HEK293 (cell line): ENCODE results near the gene RPL26.

Experiments used
- FEZF1 ChIP-seq: fragments of 450-650 bp; formaldehyde crosslinking; IDR thresholded peaks from 2 replicates; pipeline ENCODE4 v1.5.1; 2016; ENCODE audit warnings: missing biosample characterization, missing genetic modification characterization
- GLIS1 ChIP-seq: fragments of 450-650 bp; formaldehyde crosslinking; IDR thresholded peaks from 2 replicates; pipeline ENCODE4 v1.5.1; 2016; ENCODE audit warnings: missing biosample characterization, missing genetic modification characterization
- KLF1 ChIP-seq: fragments of 450-650 bp; formaldehyde crosslinking; IDR thresholded peaks from 2 replicates; pipeline ENCODE4 v1.5.1; 2016; ENCODE audit warnings: missing biosample characterization, missing genetic modification characterization
- KLF9 ChIP-seq: fragments of 450-650 bp; formaldehyde crosslinking; IDR thresholded peaks from 2 replicates; pipeline ENCODE4 v1.5.1; 2016; ENCODE audit warnings: missing biosample characterization, missing genetic modification characterization, low read depth
- OVOL3 ChIP-seq: fragments of 450-650 bp; formaldehyde crosslinking; IDR thresholded peaks from 2 replicates; pipeline ENCODE4 v1.5.1; 2016; ENCODE audit warnings: missing biosample characterization, missing genetic modification characterization
- SETDB1 ChIP-seq: IDR thresholded peaks from one replicate; pipeline ENCODE4 v1.6.1; 2017; ENCODE audit warnings: mild to moderate bottlenecking, low read length, moderate library complexity, mixed read lengths; ENCODE audit not compliant: insufficient read length
- SP2 ChIP-seq: fragments of 450-650 bp; formaldehyde crosslinking; IDR thresholded peaks from 2 replicates; pipeline ENCODE4 v1.5.1; 2016; ENCODE audit warnings: missing biosample characterization, missing genetic modification characterization
- ZBTB17 ChIP-seq: fragments of 450-650 bp; formaldehyde crosslinking; IDR thresholded peaks from 2 replicates; pipeline ENCODE4 v1.5.1; 2016; ENCODE audit warnings: missing biosample characterization, missing genetic modification characterization
- ZBTB21 ChIP-seq: fragments of 450-650 bp; formaldehyde crosslinking; IDR thresholded peaks from 2 replicates; pipeline ENCODE4 v1.5.1; 2017; ENCODE audit warnings: missing biosample characterization, missing genetic modification characterization
- ZFHX2 ChIP-seq: fragments of 450-650 bp; formaldehyde crosslinking; conservative IDR thresholded peaks from 2 replicates; pipeline ENCODE4 v1.5.1; 2016; ENCODE audit warnings: missing biosample characterization, missing genetic modification characterization
- ZNF202 ChIP-seq: fragments of 450-650 bp; formaldehyde crosslinking; IDR thresholded peaks from 2 replicates; pipeline ENCODE4 v1.5.1; 2016; ENCODE audit warnings: missing biosample characterization, missing genetic modification characterization, borderline replicate concordance
- ZNF223 ChIP-seq: fragments of 450-650 bp; formaldehyde crosslinking; IDR thresholded peaks from 2 replicates; pipeline ENCODE4 v1.5.1; 2016; ENCODE audit warnings: missing biosample characterization, missing genetic modification characterization
- ZNF391 ChIP-seq: fragments of 450-650 bp; formaldehyde crosslinking; IDR thresholded peaks from 2 replicates; pipeline ENCODE4 v1.5.1; 2016; ENCODE audit warnings: low read depth, missing biosample characterization, missing genetic modification characterization, borderline replicate concordance
- ZNF394 ChIP-seq: fragments of 450-650 bp; formaldehyde crosslinking; IDR thresholded peaks from 2 replicates; pipeline ENCODE4 v1.5.1; 2016; ENCODE audit warnings: missing biosample characterization, missing genetic modification characterization, mild to moderate bottlenecking, moderate library complexity, borderline replicate concordance
- ZNF416 ChIP-seq: fragments of 450-650 bp; formaldehyde crosslinking; IDR thresholded peaks from 2 replicates; pipeline ENCODE4 v1.5.1; 2016; ENCODE audit warnings: missing biosample characterization, missing genetic modification characterization
- ZNF501 ChIP-seq: fragments of 450-650 bp; formaldehyde crosslinking; IDR thresholded peaks from 2 replicates; pipeline ENCODE4 v1.5.1; 2016; ENCODE audit warnings: missing biosample characterization, missing genetic modification characterization
- ZNF654 ChIP-seq: fragments of 450-650 bp; formaldehyde crosslinking; IDR thresholded peaks from 2 replicates; pipeline ENCODE4 v1.5.1; 2016; ENCODE audit warnings: low read depth, missing biosample characterization, missing genetic modification characterization
- ZNF692 ChIP-seq: fragments of 450-650 bp; formaldehyde crosslinking; IDR thresholded peaks from 2 replicates; pipeline ENCODE4 v1.5.1; 2016; ENCODE audit warnings: missing biosample characterization, missing genetic modification characterization
- ZNF776 ChIP-seq: fragments of 450-650 bp; formaldehyde crosslinking; IDR thresholded peaks from 2 replicates; pipeline ENCODE4 v1.5.0; 2017; ENCODE audit warnings: missing biosample characterization, missing genetic modification characterization, borderline replicate concordance
- ZNF843 ChIP-seq: fragments of 450-650 bp; formaldehyde crosslinking; IDR thresholded peaks from 2 replicates; pipeline ENCODE4 v1.5.1; 2016; ENCODE audit warnings: missing biosample characterization, missing genetic modification characterization
- ZSCAN30 ChIP-seq: fragments of 450-650 bp; IDR thresholded peaks from 2 replicates; pipeline ENCODE4 v1.5.1; 2018; ENCODE audit warnings: missing biosample characterization, mild to moderate bottlenecking, missing genetic modification characterization, moderate library complexity
- ZXDB ChIP-seq: fragments of 450-650 bp; formaldehyde crosslinking; IDR thresholded peaks from 2 replicates; pipeline ENCODE4 v1.5.1; 2016; ENCODE audit warnings: missing biosample characterization, missing genetic modification characterization
- TF ChIP-seq, protein P1 (sequence below): fragments of 450-650 bp; formaldehyde crosslinking; IDR thresholded peaks from 2 replicates; pipeline ENCODE4 v1.5.1; 2016; ENCODE audit warnings: missing biosample characterization, missing genetic modification characterization
- TF ChIP-seq, protein P2 (sequence below): fragments of 450-650 bp; formaldehyde crosslinking; IDR thresholded peaks from 2 replicates; pipeline ENCODE4 v1.5.1; 2016; ENCODE audit warnings: missing biosample characterization, missing genetic modification characterization
- TF ChIP-seq, protein P3 (sequence below): fragments of 450-650 bp; formaldehyde crosslinking; IDR thresholded peaks from 2 replicates; pipeline ENCODE4 v1.5.1; 2016; ENCODE audit warnings: missing biosample characterization, missing genetic modification characterization, borderline replicate concordance

The RPL26 gene

DNA sequence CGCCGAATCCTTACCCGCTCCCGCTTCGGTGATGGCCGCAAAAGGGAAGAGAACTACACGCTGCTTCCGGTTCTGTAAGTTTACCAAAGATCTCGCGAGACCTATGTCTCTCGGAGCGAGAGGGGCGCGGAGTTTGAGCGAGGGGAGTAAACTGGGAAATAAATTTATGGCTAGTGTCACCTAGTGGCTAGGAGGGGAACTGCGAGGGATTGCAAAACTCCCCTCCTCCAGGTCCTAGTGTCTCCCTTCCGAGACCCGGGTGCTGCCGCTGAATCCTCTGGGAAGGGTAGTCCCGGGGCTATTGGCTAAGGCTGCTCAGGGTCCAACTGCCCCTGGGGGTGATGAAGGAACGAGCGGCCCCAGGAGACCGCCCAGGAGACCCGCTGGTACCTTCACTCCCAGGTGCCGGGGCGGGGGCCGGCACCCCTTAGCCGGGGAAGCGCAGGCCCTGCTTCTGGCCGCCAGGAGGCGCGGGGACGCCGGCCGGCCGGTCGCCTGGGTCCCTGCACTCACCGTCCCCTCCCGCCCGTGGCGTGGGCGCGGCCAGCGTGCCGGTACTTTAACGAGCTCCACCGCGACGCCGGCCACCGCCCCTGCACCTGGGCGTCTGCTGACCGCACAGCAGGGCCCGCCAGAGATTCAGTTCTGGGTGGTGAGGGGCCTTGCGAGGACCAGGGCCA lies at the start of gene RPL26 (continued):
- TF ChIP-seq, protein P1, sequence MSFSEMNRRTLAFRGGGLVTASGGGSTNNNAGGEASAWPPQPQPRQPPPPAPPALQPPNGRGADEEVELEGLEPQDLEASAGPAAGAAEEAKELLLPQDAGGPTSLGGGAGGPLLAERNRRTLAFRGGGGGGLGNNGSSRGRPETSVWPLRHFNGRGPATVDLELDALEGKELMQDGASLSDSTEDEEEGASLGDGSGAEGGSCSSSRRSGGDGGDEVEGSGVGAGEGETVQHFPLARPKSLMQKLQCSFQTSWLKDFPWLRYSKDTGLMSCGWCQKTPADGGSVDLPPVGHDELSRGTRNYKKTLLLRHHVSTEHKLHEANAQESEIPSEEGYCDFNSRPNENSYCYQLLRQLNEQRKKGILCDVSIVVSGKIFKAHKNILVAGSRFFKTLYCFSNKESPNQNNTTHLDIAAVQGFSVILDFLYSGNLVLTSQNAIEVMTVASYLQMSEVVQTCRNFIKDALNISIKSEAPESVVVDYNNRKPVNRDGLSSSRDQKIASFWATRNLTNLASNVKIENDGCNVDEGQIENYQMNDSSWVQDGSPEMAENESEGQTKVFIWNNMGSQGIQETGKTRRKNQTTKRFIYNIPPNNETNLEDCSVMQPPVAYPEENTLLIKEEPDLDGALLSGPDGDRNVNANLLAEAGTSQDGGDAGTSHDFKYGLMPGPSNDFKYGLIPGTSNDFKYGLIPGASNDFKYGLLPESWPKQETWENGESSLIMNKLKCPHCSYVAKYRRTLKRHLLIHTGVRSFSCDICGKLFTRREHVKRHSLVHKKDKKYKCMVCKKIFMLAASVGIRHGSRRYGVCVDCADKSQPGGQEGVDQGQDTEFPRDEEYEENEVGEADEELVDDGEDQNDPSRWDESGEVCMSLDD (tag by site-specific recombination), result peak; percentile 77
- TF ChIP-seq GLIS1 (tag by site-specific recombination) (peak; percentile 73), ZNF223 (tag by site-specific recombination) (peak; percentile 33; the same call in 1 of the 2 replicates), ZNF202 (tag by site-specific recombination) (no peak), ZNF391 (tag by site-specific recombination) (peak; percentile 82; the same call in 1 of the 2 replicates), SP2 (tag by site-specific recombination) (peak; percentile 63), ZBTB21 (tag by site-specific recombination) (peak; percentile 74), ZSCAN30 (peak; percentile 16; the same call in 1 of the 2 replicates), OVOL3 (tag by site-specific recombination) (0 out of 2 replicates have a peak, but pooled peaks have one; percentile 23), ZNF394 (tag by site-specific recombination) (peak; percentile 64; the same call in 1 of the 2 replicates), ZNF692 (peak; percentile 59; the same call in 1 of the 2 replicates), KLF9 (tag by site-specific recombination) (peak; percentile 90), ZFHX2 (tag by site-specific recombination) (peak; percentile 95), ZXDB (tag by site-specific recombination) (peak; percentile 54), ZNF501 (tag by site-specific recombination) (peak; percentile 86; the same call in 1 of the 2 replicates), ZNF776 (tag by site-specific recombination) (no peak), ZNF843 (tag by site-specific recombination) (0 out of 2 replicates have a peak, but pooled peaks have one; percentile 34), ZNF416 (tag by site-specific recombination) (no peak), SETDB1 (peak; percentile 51), KLF1 (tag by site-specific recombination) (peak; percentile 98), ZBTB17 (tag by site-specific recombination) (peak; percentile 78; the same call in 1 of the 2 replicates), ZNF654 (tag by site-specific recombination) (peak; percentile 47), FEZF1 (peak; percentile 37; the same call in 1 of the 2 replicates)
- TF ChIP-seq, protein P2, sequence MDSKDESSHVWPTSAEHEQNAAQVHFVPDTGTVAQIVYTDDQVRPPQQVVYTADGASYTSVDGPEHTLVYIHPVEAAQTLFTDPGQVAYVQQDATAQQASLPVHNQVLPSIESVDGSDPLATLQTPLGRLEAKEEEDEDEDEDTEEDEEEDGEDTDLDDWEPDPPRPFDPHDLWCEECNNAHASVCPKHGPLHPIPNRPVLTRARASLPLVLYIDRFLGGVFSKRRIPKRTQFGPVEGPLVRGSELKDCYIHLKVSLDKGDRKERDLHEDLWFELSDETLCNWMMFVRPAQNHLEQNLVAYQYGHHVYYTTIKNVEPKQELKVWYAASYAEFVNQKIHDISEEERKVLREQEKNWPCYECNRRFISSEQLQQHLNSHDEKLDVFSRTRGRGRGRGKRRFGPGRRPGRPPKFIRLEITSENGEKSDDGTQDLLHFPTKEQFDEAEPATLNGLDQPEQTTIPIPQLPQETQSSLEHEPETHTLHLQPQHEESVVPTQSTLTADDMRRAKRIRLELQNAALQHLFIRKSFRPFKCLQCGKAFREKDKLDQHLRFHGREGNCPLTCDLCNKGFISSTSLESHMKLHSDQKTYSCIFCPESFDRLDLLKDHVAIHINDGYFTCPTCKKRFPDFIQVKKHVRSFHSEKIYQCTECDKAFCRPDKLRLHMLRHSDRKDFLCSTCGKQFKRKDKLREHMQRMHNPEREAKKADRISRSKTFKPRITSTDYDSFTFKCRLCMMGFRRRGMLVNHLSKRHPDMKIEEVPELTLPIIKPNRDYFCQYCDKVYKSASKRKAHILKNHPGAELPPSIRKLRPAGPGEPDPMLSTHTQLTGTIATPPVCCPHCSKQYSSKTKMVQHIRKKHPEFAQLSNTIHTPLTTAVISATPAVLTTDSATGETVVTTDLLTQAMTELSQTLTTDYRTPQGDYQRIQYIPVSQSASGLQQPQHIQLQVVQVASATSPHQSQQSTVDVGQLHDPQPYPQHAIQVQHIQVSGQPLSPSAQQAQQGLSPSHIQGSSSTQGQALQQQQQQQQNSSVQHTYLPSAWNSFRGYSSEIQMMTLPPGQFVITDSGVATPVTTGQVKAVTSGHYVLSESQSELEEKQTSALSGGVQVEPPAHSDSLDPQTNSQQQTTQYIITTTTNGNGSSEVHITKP (tag by site-specific recombination), result peak; percentile 94
- TF ChIP-seq, protein P3, sequence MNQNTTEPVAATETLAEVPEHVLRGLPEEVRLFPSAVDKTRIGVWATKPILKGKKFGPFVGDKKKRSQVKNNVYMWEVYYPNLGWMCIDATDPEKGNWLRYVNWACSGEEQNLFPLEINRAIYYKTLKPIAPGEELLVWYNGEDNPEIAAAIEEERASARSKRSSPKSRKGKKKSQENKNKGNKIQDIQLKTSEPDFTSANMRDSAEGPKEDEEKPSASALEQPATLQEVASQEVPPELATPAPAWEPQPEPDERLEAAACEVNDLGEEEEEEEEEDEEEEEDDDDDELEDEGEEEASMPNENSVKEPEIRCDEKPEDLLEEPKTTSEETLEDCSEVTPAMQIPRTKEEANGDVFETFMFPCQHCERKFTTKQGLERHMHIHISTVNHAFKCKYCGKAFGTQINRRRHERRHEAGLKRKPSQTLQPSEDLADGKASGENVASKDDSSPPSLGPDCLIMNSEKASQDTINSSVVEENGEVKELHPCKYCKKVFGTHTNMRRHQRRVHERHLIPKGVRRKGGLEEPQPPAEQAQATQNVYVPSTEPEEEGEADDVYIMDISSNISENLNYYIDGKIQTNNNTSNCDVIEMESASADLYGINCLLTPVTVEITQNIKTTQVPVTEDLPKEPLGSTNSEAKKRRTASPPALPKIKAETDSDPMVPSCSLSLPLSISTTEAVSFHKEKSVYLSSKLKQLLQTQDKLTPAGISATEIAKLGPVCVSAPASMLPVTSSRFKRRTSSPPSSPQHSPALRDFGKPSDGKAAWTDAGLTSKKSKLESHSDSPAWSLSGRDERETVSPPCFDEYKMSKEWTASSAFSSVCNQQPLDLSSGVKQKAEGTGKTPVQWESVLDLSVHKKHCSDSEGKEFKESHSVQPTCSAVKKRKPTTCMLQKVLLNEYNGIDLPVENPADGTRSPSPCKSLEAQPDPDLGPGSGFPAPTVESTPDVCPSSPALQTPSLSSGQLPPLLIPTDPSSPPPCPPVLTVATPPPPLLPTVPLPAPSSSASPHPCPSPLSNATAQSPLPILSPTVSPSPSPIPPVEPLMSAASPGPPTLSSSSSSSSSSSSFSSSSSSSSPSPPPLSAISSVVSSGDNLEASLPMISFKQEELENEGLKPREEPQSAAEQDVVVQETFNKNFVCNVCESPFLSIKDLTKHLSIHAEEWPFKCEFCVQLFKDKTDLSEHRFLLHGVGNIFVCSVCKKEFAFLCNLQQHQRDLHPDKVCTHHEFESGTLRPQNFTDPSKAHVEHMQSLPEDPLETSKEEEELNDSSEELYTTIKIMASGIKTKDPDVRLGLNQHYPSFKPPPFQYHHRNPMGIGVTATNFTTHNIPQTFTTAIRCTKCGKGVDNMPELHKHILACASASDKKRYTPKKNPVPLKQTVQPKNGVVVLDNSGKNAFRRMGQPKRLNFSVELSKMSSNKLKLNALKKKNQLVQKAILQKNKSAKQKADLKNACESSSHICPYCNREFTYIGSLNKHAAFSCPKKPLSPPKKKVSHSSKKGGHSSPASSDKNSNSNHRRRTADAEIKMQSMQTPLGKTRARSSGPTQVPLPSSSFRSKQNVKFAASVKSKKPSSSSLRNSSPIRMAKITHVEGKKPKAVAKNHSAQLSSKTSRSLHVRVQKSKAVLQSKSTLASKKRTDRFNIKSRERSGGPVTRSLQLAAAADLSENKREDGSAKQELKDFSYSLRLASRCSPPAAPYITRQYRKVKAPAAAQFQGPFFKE (tag by site-specific recombination), result no peak
